GM18909 (cell line): ENCODE data around the gene MAP1LC3C.

Experiments used
- ATAC-seq: cut with Tn5 transposase; IDR thresholded peaks from one replicate; pipeline ENCODE4 v1.9.1; 2021; ENCODE audit warnings: mild to moderate bottlenecking; ENCODE audit not compliant: unreplicated experiment, poor library complexity

Gene MAP1LC3C

GRCh38 chr1:241999026-241999425 lies at the start of gene MAP1LC3C:
TSS of gene MAP1LC3C (minus strand) at chr1:241999098. CDS start at chr1:241999008, 90 bp downstream.
- ATAC-seq: no peak

- ATAC-seq: no peak
Observed at GRCh38 chr1:242043165-242043564, 44.3 kb upstream of the MAP1LC3C start.

GRCh38 chr1:242034392-242034791 lies 35.5 kb upstream of the MAP1LC3C start:
- no peak for ATAC-seq

GRCh38 chr1:242033447-242033846 lies 34.5 kb upstream of the MAP1LC3C start:
- no peak for ATAC-seq

- ATAC-seq: no peak
Observed at GRCh38 chr1:242030071-242030470, 31.2 kb upstream of the MAP1LC3C start.

GRCh38 chr1:242025681-242026080 lies 26.8 kb upstream of the MAP1LC3C start:
- no peak for ATAC-seq

GRCh38 chr1:242023805-242024204 lies 24.9 kb upstream of the MAP1LC3C start:
- no peak for ATAC-seq

- ATAC-seq: no peak
Observed at GRCh38 chr1:242019018-242019417, 20.1 kb upstream of the MAP1LC3C start.

GRCh38 chr1:242017580-242018233 lies 18.8 kb upstream of the MAP1LC3C start:
- peak; percentile 72 for ATAC-seq

GRCh38 chr1:242016479-242016878 lies 17.6 kb upstream of the MAP1LC3C start:
- no peak for ATAC-seq

GRCh38 chr1:242011894-242012660 lies 13.2 kb upstream of the MAP1LC3C start:
- no peak for ATAC-seq

- no peak for ATAC-seq
Observed at GRCh38 chr1:242008826-242009495, 10.1 kb upstream of the MAP1LC3C start.

GRCh38 chr1:242006976-242007375 lies 8.1 kb upstream of the MAP1LC3C start:
- ATAC-seq: no peak

- no peak for ATAC-seq
Observed at GRCh38 chr1:242005866-242006535, 7.1 kb upstream of the MAP1LC3C start.

- no peak for ATAC-seq
Observed at GRCh38 chr1:242004751-242005495, 6.0 kb upstream of the MAP1LC3C start.

GRCh38 chr1:242002510-242002909 lies 3.6 kb upstream of the MAP1LC3C start:
- no peak for ATAC-seq

- ATAC-seq: no peak
Observed at GRCh38 chr1:242002072-242002471, 3.2 kb upstream of the MAP1LC3C start.

GRCh38 chr1:242000434-242000833 lies 1.5 kb upstream of the MAP1LC3C start:
- ATAC-seq: no peak

GRCh38 chr1:241998412-241998921 lies 431 bp downstream of the MAP1LC3C start:
- peak; percentile 92 for ATAC-seq
